ENCODE data around the gene VPS36.
"Not testable (repeated sequence)": the region's sequence is repeated elsewhere in the genome, so short reads cannot be mapped to it uniquely, and the experiment has no call there.

DNA sequence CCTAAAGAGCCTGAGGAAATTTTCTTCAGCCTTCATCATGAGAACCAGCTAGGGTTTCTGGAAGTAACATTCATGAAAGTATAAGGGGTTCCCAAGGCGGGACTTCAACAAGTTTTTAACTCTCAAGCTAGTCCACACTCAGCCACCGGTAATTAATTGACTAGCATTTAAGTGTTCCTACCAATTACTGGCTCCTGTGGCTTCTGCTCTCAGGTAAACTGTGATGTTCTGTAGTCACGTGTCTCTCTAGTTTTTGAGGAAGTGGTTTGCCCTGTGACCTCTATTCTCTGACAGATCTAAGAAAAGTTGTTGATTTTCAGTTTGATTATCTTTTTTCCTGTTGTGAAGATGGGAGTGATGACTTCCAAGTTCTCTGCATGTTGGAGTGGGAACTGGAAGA is 47.5 kb upstream of the VPS36 start:
- TF ChIP-seq, protein P1, sequence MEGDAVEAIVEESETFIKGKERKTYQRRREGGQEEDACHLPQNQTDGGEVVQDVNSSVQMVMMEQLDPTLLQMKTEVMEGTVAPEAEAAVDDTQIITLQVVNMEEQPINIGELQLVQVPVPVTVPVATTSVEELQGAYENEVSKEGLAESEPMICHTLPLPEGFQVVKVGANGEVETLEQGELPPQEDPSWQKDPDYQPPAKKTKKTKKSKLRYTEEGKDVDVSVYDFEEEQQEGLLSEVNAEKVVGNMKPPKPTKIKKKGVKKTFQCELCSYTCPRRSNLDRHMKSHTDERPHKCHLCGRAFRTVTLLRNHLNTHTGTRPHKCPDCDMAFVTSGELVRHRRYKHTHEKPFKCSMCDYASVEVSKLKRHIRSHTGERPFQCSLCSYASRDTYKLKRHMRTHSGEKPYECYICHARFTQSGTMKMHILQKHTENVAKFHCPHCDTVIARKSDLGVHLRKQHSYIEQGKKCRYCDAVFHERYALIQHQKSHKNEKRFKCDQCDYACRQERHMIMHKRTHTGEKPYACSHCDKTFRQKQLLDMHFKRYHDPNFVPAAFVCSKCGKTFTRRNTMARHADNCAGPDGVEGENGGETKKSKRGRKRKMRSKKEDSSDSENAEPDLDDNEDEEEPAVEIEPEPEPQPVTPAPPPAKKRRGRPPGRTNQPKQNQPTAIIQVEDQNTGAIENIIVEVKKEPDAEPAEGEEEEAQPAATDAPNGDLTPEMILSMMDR (IDR thresholded peaks at IDR 0.05) = not testable (repeated sequence)
- not testable (repeated sequence) for TF ChIP-seq POLR2A (IDR thresholded peaks at IDR 0.05; ENCODE audit: low read depth)
